HG02571 (cell line): ENCODE measurements around the gene RIC8B.
A peak's percentile ranks its signal among the peaks of the same experiment; 100 is the strongest.
"Not testable (repeated sequence)": the region's sequence is repeated elsewhere in the genome, so short reads cannot be mapped to it uniquely, and the experiment has no call there.

Source experiments
- ATAC-seq: cut with Tn5 transposase; IDR thresholded peaks from one replicate; pipeline ENCODE4 v1.9.1; 2021; ENCODE audit warnings: mild to moderate bottlenecking, moderate library complexity; ENCODE audit not compliant: unreplicated experiment

Gene RIC8B

GRCh38 chr12:106774005-106774807, at the start of gene RIC8B:
TSS of gene RIC8B (plus strand) at chr12:106774682. CDS start at chr12:106774746, 64 bp downstream.
- peak; percentile 90 for ATAC-seq

GRCh38 chr12:106724934-106725333, 49.5 kb upstream of the RIC8B start:
- no peak for ATAC-seq

- not testable (repeated sequence) for ATAC-seq
These were observed 47.8 kb upstream of the RIC8B start for GRCh38 chr12:106726603-106727202.

GRCh38 chr12:106729611-106730010, 44.9 kb upstream of the RIC8B start:
- ATAC-seq, result no peak

GRCh38 chr12:106732890-106733289, 41.6 kb upstream of the RIC8B start:
- ATAC-seq, result no peak

- ATAC-seq, result no peak
These were observed 40.8 kb upstream of the RIC8B start for GRCh38 chr12:106733660-106734059.

GRCh38 chr12:106736051-106736957, 38.2 kb upstream of the RIC8B start:
- ATAC-seq, result no peak

GRCh38 chr12:106739318-106739717, 35.2 kb upstream of the RIC8B start:
- no peak for ATAC-seq

- no peak for ATAC-seq
These were observed 34.5 kb upstream of the RIC8B start for GRCh38 chr12:106739815-106740530.

- no peak for ATAC-seq
These were observed 33.7 kb upstream of the RIC8B start for GRCh38 chr12:106740818-106741217.

- ATAC-seq, result no peak
These were observed 33.2 kb upstream of the RIC8B start for GRCh38 chr12:106741247-106741646.

- ATAC-seq, result no peak
These were observed 31.1 kb upstream of the RIC8B start for GRCh38 chr12:106743270-106743988.

- no peak for ATAC-seq
These were observed 29.9 kb upstream of the RIC8B start for GRCh38 chr12:106744600-106744999.

- no peak for ATAC-seq
These were observed 29.2 kb upstream of the RIC8B start for GRCh38 chr12:106745181-106745745.

- ATAC-seq, result no peak
These were observed 26.5 kb upstream of the RIC8B start for GRCh38 chr12:106747973-106748436.

GRCh38 chr12:106750524-106750923, 24.0 kb upstream of the RIC8B start:
- no peak for ATAC-seq

- ATAC-seq, result peak; percentile 94
These were observed 21.0 kb upstream of the RIC8B start for GRCh38 chr12:106753526-106753925.

GRCh38 chr12:106754331-106754730, 20.2 kb upstream of the RIC8B start:
- ATAC-seq, result no peak

- no peak for ATAC-seq
These were observed 16.7 kb upstream of the RIC8B start for GRCh38 chr12:106757623-106758348.
